Astrocyte of the cerebellum (primary cell): ENCODE results near the gene CFAP43.

Source experiments
- DNase-seq: peaks from one replicate; pipeline ENCODE4 v3.0.0-alpha.2; 2011; ENCODE audit warnings: low read depth
- H3K4me3 ChIP-seq: 2 replicates; pipeline ENCODE4 v1.5.1; 2011; ENCODE audit warnings: mild to moderate bottlenecking, low read depth, low read length, moderate library complexity
- CTCF ChIP-seq: IDR thresholded peaks from 2 replicates; pipeline ENCODE4 v1.5.1; 2012; ENCODE audit warnings: low read length, low read depth, moderate library complexity, mild to moderate bottlenecking; ENCODE audit errors: missing control alignments
- in situ Hi-C: cut with HindIII; loops from 2 replicates; pipeline ENCODE4 v1.10.0; 2017; ENCODE audit warnings: low sequenced_read_pairs

The CFAP43 gene

DNA sequence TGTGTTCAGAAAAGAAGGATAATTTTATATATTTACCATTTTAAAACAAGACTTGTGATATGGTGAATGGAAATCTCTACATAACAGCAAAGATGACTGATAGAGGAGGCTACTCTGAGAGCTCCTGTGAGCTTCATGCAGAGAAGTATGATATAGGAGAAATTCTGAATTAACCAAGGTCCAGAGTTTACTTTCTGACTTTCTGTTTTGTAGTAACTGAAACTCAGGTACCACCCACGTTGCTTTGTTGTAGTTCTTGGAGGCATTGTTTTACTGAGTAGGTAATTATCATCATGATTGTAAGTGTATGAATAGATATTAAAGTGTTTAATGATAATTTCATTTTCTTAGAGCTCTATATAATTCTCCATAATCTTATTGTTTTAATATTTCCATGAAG is 128.2 kb downstream of the CFAP43 start:
- TF ChIP-seq CTCF: no peak
- no peak for DNase-seq
- no peak overlapping the region for H3K4me3 ChIP-seq
- in situ Hi-C loops: no loop called here

GRCh38 chr10:104101902-104102301 is 130.3 kb downstream of the CFAP43 start:
- no peak for TF ChIP-seq CTCF
- H3K4me3 ChIP-seq: no peak overlapping the region
- in situ Hi-C loops: no loop called here
- no peak for DNase-seq

GRCh38 chr10:104100795-104101194 is 131.4 kb downstream of the CFAP43 start:
- DNase-seq: no peak
- no peak for TF ChIP-seq CTCF
- no peak overlapping the region for H3K4me3 ChIP-seq
- in situ Hi-C loops: no loop called here

- no peak for TF ChIP-seq CTCF
- DNase-seq: no peak
- in situ Hi-C loops: no loop called here
- no peak overlapping the region for H3K4me3 ChIP-seq
Measured at GRCh38 chr10:104099941-104100340, 132.2 kb downstream of the CFAP43 start.

GRCh38 chr10:104099269-104099668 is 132.9 kb downstream of the CFAP43 start:
- in situ Hi-C loops: no loop called here
- TF ChIP-seq CTCF: no peak
- H3K4me3 ChIP-seq: no peak overlapping the region
- no peak for DNase-seq

DNA sequence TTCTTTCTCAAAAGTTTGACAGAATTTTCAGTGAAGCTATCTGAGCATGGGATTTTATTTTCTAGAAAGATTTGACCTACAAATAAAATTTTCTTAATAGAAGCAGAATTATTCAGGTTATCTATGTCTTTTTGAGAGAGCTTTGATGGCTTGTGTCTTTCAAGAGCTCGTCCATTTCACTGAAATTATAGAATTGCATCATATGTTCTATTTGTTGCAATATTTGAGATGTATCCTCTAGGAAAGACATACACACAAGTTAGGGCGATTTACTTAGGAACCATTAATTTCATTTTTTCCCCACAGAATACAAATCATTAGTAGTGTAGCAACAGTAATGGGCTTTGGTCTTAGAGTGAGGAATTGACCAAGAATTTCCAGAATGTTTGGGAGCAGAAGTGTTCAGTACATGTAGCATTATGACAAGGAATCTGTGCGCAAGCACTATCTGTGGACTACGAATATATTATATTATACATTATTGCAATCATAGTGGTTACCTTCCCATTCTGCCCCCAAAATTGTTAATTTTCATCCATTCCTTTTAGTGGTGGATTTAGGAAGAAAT is 133.7 kb downstream of the CFAP43 start:
- no peak for TF ChIP-seq CTCF
- in situ Hi-C loops: no loop called here
- no peak for DNase-seq
- H3K4me3 ChIP-seq: no peak overlapping the region

DNA sequence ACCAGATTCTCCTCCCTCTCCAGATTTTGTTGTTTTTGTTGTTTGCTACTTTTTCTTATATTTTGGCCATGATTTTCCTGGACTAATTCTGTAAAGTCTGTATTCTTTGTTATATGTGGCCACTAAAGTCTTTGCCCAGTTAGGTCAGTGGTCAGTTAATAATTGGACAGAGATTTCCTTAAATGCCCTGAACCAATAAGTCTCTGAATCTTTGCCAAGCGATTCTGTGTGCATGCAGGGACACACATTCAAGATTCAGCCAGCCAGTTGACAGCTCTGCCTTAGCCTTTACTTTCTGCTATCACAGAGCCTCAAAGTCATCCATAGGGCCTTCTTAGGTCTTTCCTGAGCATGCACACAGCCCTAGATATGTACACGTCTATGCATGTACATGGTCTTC is 135.5 kb downstream of the CFAP43 start:
- DNase-seq: no peak
- no peak for TF ChIP-seq CTCF
- in situ Hi-C loops: no loop called here
- H3K4me3 ChIP-seq: no peak overlapping the region
